PFSK-1 (cell line): ENCODE data around the gene SLC36A1.

Source experiments
- FOXP2 ChIP-seq: optimal IDR thresholded peaks from 2 replicates; pipeline ENCODE3; 2011; ENCODE audit warnings: borderline replicate concordance, control low read depth, inconsistent platforms; ENCODE audit not compliant: insufficient read depth; ENCODE audit errors: extremely low read length, extremely low read depth
- POLR2AphosphoS5 ChIP-seq: IDR thresholded peaks from 2 replicates; pipeline ENCODE4 v1.6.1; 2012; ENCODE audit warnings: low read depth, mild to moderate bottlenecking, control low read depth, low read length, moderate library complexity
- REST ChIP-seq, 2 experiments: IDR thresholded peaks; 2 replicates each; pipeline versions ENCODE4 v1.6.1 to v1.8.0; 2011 to 2012; ENCODE audit warnings: low read depth in 2 of 2, low read length in 2 of 2, control low read depth in 1 of 2, inconsistent platforms in 1 of 2, mild to moderate bottlenecking in 1 of 2, moderate library complexity in 1 of 2; ENCODE audit not compliant: insufficient read depth in 1 of 2
- SIN3A ChIP-seq: IDR thresholded peaks from 2 replicates; pipeline ENCODE4 v1.6.1; 2012; ENCODE audit warnings: mild to moderate bottlenecking, low read length, moderate library complexity, borderline replicate concordance; ENCODE audit not compliant: insufficient read depth
- TAF1 ChIP-seq: IDR thresholded peaks from 2 replicates; pipeline ENCODE4 v1.6.1; 2012; ENCODE audit warnings: low read length, control low read depth, borderline replicate concordance; ENCODE audit not compliant: insufficient read depth

The SLC36A1 gene

GRCh38 chr5:151427258-151427657, 20.1 kb upstream of the SLC36A1 start:
- TF ChIP-seq REST (IDR thresholded peaks at IDR 0.05; ENCODE audit: insufficient read depth in 1 of 2, low read depth in 2 of 2, low read length in 2 of 2) (no peak), POLR2AphosphoS5 (no peak), FOXP2 (no peak), TAF1 (no peak)

GRCh38 chr5:151430731-151431130, 16.7 kb upstream of the SLC36A1 start:
- no peak for TF ChIP-seq POLR2AphosphoS5
- no peak for TF ChIP-seq FOXP2
- no peak for TF ChIP-seq TAF1
- TF ChIP-seq REST (IDR thresholded peaks at IDR 0.05; ENCODE audit: insufficient read depth in 1 of 2, low read depth in 2 of 2, low read length in 2 of 2), result no peak
- no peak for TF ChIP-seq SIN3A

- TF ChIP-seq REST (IDR thresholded peaks at IDR 0.05; ENCODE audit: insufficient read depth in 1 of 2, low read depth in 2 of 2, low read length in 2 of 2), result no peak
Measured at GRCh38 chr5:151431666-151432065, 15.7 kb upstream of the SLC36A1 start.

- no peak for TF ChIP-seq REST (IDR thresholded peaks at IDR 0.05; ENCODE audit: insufficient read depth in 1 of 2, low read depth in 2 of 2, low read length in 2 of 2)
- TF ChIP-seq FOXP2, result no peak
- no peak for TF ChIP-seq SIN3A
- TF ChIP-seq POLR2AphosphoS5, result no peak
- no peak for TF ChIP-seq TAF1
Measured at GRCh38 chr5:151432210-151432609, 15.2 kb upstream of the SLC36A1 start.

- TF ChIP-seq FOXP2 (no peak), POLR2AphosphoS5 (no peak), SIN3A (no peak), TAF1 (no peak), REST (IDR thresholded peaks at IDR 0.05; ENCODE audit: insufficient read depth in 1 of 2, low read depth in 2 of 2, low read length in 2 of 2) (no peak)
Measured at GRCh38 chr5:151434570-151435237, 12.7 kb upstream of the SLC36A1 start.
